ENCODE measurements around the gene IRF2BP2.

GRCh38 chr1:234565132-234565531 is 44.8 kb downstream of the IRF2BP2 start:
- TF ChIP-seq CTCF (IDR thresholded peaks at IDR 0.05; ENCODE audit: borderline replicate concordance, extremely low read depth, low read length, poor library complexity, severe bottlenecking) (no peak), EZH2 (IDR thresholded peaks at IDR 0.05; ENCODE audit: borderline replicate concordance, low read depth, low read length, severe bottlenecking) (no peak)
